Vagina (tissue), 2 donors: ENCODE data around the gene FGR.

Source experiments
- CTCF ChIP-seq, 3 experiments: fragments of 450-650 bp in 2 of 3; fragments of 200-600 bp in 1 of 3; sonication (generic) in 1 of 3; IDR thresholded peaks; one replicate each; pipeline ENCODE4 v1.5.1; 2017 to 2019; ENCODE audit warnings: antibody characterized with exemption in 3 of 3, mild to moderate bottlenecking in 2 of 3, moderate library complexity in 2 of 3
- POLR2AphosphoS5 ChIP-seq, 2 donors: sonication (generic); formaldehyde crosslinking; IDR thresholded peaks; one replicate each; pipeline ENCODE4 v1.9.0; 2017; ENCODE audit warnings: antibody characterized with exemption in 2 of 2, mild to moderate bottlenecking in 2 of 2, low read depth in 1 of 2; ENCODE audit not compliant: insufficient read depth in 1 of 2

- TF ChIP-seq CTCF (IDR thresholded peaks at IDR 0.05) (no peak), POLR2AphosphoS5 (IDR thresholded peaks at IDR 0.05; ENCODE audit: insufficient read depth in 1 of 2, low read depth in 1 of 2) (no peak)
Observed at GRCh38 chr1:27645071-27645415, 10.1 kb upstream of the FGR start.
